SHP77 (cell line): ENCODE measurements around the gene TLNRD1.

Experiments
- DNase-seq, 2 experiments: peaks; one replicate each; lab custom pipeline; 2025; lab: John Stamatoyannopoulos, UW

The TLNRD1 gene

DNA sequence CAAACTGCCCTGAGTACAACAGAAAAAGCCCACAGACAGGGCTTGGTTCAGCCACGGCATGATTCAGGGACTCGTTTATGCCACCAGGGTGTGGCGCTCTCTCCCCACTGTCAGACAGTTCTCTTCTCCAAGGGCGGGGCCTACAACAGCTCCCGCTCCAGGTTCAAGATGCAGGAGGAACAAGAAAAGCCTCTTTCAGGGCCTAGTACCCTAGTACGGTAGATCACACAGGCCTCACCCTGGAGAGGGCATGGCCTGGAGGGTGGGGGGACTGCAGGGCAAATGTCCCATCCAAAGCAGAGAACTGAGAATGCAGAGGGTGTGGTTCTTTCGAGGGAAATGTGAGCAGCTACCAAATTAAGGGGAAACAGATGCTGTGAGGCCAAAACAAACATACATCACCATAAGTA, 23.1 kb upstream of the TLNRD1 start:
- peak; percentile 51 to 68 for DNase-seq

DNA sequence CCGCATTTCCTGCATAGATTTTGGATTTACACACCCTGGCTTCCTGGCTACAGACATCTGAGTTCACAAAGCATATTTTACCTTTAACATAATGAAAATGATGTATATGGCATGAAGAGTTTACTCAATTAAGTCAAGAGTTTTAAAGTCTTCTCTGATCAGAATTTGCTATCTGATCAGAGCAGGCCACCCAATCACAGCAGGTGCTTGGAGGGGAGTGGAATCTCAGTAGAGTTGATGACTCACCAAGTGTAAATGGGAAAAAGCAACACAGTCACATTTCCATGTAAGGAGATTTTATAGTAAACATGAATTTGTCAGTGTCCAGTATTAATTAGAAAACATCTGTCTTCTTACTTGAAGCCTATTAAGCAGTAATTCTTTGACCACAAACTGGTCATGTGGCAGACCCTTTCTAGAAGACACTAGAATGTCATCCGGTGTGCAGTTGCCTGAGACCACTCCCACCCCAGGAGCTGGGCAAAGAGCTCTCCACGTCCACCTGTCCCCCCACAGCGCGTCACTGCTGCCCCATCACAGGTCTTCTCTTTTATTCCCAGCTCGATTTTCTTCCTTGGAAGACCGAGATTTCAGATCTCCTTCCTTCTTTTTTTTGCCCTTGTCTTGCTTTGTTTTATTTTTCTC, 21.9 kb upstream of the TLNRD1 start:
- DNase-seq: no peak

DNA sequence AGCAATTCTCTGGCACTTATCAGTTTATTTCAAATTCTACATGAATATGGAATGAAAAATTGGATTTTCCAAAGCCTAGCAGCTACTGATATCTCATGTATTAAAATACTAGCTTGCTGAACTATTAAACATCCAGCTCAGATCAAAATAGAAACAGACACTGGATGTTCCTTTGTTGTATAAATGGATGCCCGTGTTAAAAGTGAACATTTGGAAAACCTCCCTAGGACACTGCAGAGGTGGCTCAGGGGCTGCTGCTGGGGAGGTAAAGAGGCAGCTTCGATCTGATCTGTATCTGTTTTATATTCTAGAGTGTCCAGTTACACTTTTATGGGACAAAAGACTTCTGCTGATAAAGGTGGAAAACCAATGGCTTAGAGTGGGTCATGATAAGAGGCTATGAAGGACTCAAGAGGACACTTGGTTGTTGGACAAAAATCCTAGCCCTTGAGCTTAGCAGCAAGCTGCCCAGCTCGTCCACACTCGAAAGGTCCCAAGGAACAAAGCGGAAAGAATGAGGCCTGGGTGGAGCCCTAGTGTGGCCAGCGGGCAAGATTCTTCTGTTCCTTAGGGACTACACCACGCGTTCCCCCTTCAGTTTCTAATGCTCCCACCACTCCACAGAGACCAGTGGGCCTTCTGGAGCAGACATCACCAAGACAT, 21.1 kb upstream of the TLNRD1 start:
- no peak for DNase-seq

DNA sequence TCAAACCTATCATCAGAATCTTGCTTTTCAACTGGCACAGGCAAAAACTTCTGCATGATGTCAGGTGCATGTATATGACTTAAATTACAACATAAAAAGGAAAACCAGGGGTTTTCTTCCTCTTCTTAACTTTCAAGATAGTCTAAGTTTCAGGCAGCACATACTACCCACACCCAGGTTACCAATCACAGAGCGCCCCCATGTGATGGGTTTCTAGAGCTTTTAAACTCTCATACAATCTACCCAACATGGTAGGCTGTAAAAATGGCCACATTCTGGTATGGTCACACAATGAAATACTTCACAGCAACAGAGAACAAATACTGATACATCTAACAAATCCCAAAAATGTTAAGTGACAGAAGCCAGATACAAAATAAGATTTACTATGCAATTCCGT, 18.5 kb upstream of the TLNRD1 start:
- DNase-seq: no peak

DNA sequence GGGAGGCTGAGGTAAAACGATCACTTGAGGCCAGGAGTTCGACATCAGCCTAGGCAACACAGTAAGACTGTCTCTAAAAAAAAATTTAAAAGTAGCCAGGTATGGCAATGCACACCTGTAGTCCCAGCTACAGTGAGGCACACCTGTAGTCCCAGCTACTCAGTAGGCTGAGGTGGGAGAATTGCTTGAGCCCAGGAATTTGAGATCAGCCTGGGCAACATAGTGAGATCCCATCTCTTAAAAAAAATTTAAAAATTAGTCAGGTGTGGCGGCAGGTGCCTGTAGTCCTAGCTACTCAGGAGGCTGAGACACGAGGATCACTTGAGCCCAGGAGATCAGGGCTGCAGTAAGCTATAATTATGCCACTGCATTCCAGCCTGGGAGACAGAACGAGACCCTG, 17.9 kb upstream of the TLNRD1 start:
- no peak for DNase-seq

DNA sequence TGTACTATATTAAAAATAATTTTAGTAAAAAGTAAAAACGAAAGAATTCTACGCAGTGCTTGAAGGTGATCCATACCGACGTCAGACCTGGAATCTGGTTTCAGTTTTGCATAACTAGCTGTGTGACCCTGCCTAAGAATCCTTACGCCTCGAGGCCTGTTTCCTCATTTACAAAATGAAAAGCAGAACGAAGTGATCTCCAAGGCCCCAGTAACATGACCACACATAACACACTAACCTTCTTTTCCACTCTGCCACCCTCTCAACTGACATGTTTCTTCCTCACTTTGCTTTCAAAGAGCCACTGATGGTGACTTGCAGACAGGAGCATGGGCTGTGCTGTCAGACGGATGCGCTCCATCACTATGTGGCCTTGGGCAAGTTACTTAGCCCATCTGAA, 15.9 kb upstream of the TLNRD1 start:
- no peak for DNase-seq

DNA sequence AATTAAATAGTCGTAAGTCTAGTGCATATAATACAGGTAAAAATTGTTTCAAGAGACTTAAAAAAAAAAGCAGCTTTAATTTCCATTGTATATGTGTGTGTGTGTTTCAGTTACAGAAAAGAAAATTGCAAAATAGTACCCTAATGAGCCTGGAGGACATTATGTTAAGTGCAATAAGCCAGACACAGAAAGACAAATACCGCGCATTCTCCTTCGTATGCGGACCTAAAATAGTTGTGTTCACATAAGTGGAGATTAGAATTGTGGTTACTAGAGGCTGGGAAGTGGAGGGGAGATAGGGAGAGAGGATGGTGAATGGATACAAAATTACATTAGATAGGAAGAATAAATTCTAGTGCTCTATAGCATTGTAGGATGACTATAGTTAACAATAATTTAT, 14.7 kb upstream of the TLNRD1 start:
- DNase-seq: no peak

DNA sequence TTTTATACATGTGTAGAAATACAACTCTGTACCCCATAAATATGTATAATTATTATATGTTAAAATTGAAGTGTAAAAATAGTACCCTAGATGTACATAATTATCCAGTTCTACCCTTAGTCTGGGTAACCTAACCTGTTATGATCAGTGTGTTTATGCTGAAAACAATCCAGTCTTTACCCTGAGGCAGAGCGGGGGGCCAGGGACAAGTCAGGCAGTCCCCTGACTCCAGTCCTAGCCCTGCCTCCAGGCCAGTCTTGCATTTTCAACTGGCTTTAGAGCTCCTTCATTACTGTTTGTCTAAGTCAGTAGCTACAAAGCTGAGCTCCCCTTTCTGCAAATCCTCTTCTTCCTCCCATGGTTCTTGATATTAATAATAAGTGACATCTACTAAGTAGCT, 14.2 kb upstream of the TLNRD1 start:
- no peak for DNase-seq

DNA sequence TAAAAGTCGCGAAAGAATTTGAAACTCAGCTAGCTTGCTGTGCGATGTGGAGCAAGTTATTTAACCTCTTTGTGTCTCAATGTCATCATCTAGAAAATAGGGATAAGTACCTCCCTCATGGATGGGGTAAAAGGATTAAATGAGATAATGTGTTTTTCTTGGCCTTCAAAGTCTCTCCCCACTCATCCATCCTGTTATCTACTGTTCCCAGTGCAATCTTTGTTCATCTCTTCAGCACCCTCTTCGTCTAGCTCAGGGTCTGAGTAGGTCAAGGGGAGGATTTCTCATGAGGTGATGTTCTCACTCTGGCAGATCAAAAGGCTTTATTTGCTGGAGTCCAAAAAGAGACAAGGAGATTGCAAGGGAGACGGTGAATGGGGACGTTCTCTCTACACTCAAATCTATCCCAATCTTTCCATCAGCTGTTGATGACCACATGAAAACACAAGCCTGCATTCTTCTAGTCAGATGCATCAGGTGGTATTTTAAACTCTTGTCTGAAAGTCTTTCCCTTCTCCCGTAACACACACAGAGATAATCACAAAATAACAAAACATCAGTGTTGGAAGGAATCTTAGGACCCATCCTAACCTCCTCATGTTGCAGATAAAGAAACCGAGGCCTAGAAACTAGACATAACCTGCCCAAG, 12.5 kb upstream of the TLNRD1 start:
- no peak for DNase-seq

DNA sequence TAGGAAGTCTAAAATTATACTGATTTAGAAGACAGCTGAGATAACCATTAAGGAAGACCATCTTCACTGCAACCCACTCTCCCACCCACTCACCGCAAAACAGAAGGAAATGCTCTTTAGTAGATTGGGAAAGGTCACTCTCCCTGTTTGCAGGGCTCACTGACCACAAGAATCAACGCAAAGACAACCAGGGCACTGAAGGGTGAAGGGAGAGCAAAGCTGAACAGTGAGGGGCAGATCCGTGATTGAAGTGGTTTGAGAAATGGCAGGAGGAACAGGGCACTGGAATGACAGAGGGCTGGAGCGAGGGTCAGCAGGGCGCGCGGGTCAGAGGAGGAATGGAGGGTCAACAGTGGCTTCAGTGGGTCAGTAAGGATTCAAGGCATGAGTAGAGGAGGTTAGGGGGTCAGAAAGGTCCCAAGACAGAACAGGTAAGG, 11.6 kb upstream of the TLNRD1 start:
- DNase-seq: no peak

DNA sequence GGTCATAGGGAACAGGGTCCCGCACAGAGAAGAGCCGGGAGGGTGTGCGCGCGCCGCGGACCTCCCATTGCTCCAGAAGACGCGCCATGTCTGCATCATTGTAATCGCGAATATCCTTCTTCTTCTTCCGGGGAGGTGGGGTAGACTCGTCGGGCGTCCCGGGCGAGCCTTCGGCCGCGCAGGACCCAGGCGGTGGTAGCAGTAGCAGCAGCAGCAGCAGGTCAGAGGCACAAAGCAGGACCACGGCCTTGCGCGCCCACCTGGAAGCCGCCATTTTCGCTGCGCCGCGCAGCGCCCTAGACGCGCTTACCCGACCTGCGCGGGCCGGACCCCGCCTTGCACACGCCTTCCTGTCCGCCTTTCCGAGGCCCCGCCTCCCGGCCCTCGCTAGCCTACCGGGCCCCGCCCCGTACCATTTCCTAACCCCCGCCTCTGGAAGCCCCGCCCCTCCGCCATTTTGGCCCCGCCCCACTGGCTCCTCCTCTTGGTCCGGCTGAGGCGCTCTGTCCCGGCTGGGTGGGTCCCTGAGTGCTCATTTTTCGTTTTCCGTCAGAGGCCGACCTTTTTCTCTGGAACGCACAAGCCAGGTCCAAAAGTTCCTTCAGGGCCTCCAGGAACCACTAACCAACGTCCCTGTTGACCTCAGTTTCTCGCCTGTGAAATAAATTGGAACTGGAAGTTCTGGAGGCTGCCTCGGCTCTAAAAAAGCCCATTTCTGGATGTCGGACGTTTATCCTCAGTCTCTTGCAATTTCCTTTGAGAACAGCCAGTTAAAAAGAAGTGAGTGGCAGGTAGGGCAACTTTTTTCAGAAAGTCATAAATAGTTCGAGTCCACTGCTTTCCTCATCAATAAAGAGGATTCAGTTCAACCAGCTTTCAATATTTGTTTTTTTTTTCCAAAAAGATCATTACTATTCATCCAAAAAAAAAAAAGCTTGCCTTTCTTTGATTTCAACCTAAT, 10.9 kb upstream of the TLNRD1 start, which contains the start of gene MESD:
TSS of gene MESD (minus strand) at position 302 of the 961 bp plus-strand sequence. CDS start at position 274, 28 bp downstream.
- DNase-seq: peak; percentile 89 to 90

DNA sequence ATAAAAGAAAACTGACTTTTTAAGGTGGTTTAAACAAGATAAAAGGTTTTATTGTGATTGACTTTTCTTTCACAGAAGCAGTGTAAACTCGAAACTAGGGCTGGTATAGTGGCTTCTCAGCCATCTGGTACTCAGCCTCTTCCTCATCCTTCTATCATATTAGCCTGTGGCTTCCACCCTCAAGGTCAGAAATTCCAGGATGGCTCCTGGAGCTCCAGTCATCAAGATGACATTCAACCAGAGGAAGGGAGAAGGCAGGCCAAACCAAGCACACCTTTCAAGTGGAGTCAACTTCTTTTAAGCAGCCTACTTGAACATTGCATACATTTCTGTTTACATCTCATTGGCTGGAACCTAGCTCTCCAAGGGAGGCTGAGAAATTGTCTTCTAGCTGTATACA, 9.8 kb upstream of the TLNRD1 start:
- no peak for DNase-seq

DNA sequence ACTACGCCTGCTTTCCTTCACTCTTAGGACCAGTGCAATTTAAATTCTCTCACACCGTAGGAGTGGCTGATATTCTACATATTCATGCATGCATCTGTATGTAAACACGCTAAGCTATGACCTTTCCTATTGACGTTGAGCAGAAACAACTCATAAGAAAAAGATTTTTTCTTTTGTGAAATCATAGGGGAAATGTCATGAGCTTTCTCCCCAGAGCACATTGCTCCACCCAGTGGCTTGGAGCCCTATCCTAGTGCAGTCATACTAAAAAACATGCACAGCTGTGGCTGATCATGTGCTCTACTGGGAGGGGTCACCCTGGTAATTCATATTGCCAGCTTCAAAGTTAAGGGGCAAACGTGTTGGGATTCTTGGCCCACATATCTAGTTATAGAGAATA, 9.3 kb upstream of the TLNRD1 start:
- DNase-seq: no peak

DNA sequence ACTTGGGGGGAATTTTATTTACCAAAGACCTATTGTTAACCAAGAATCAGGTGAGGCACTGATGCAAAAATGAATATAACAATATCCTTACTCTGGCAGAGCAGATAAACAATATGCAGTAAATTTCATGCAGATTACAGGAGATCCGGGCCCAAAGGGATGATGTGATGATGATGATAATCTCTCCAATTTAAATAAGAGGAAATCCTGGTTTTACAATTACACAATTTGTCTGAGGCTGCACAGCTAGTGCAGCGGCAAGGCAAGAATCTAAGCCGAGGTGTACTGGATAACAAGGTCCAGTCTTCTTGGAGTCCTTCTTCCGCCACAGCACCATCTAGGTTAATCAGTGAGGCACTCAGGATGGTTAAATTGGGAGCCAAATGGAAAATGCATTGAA, 8.7 kb upstream of the TLNRD1 start:
- DNase-seq: no peak

DNA sequence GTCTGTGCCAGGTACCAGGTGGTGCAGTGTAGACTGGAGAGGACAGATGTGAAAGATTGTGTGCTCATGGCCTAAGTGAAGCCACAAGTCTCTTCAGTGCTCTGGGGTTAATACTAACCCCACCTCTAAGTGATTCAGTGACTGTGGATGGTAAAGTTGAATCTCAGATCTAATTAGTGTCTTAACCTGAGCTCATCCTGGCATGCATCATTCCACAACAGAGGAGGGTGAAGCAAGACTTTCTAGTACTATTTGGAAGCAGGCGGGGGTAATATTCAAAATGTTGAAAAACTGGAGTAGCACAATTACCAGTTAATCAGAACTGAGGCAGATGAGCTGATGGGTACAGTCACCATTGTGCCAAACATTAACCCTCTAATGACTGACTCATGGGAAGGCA, 8.3 kb upstream of the TLNRD1 start:
- no peak for DNase-seq

DNA sequence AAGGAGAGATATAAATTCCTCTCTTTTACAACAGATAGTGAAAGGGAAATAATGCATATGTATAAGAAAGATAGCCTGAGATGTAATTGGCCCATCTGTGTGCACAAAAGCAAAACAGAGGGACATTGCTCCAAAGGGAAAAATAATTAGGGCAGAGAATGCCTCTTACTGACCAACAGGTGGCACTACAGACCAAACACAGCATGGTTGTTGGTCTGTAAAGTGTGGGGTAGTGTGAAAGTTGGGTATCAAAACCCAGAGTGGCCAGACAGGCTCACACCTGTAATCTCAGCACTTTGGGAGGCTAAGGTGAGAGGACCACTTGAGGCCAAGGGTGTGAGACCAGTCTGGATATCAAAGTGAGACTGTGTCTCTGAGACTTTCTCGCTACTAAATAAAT, 4.5 kb upstream of the TLNRD1 start:
- DNase-seq: peak; percentile 22 to 39

DNA sequence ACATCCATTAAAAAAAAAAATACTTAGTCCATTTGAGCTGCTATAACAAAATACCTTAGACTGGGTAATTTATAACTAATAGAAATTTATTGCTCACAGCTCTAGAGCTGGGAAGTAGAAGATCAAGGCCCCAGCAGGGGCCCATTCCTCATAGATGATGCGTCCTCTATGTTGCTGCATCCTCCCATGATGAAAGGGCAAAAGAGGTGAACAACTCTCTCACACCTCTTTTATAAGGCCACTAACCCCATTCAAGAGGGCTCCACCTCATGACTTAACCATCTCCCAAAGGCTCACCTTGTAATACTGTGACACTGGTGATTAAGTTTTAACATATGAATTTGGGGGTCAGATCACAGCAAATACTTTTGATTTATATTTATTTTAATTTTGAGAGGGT, 3.0 kb upstream of the TLNRD1 start:
- no peak for DNase-seq

DNA sequence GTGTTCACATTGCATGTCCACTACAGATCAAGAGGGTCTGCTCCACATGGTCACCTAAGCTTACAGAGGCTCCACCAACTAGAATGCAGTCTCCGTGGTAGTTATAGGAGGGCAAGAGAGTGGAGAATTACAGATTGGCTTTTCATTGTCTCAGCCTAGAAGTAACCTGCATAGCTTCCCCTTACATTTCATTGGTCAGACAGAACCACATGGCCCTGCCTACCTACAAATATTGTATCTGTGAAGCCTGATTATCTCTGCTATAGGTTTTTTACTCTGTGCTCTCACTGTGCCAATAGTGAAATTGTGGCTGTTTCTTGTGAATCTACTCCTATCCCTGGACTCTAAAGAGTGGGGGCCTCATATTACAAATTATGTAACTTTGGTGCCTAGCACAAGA, 2.5 kb upstream of the TLNRD1 start:
- DNase-seq: no peak

DNA sequence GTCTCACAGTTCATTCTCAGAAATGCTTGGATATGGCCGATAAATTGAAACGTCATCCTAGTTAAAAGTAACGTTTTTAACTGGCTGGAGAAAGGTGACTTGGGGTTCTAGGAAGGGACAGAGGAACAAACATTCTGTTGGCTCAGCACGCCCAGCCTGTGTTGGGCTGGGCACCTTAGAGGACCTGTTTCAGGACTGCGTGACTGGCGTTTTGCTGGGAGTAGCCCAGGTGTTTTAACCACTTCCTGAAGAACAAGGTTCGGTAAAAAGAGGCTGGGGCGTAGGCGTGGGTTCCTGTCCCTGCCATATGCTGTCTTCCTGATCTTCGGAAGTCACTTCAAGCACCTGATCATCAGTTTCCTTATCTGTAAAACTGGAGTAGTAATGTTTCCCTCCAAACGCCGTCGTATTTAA, 1.1 kb upstream of the TLNRD1 start:
- no peak for DNase-seq

DNA sequence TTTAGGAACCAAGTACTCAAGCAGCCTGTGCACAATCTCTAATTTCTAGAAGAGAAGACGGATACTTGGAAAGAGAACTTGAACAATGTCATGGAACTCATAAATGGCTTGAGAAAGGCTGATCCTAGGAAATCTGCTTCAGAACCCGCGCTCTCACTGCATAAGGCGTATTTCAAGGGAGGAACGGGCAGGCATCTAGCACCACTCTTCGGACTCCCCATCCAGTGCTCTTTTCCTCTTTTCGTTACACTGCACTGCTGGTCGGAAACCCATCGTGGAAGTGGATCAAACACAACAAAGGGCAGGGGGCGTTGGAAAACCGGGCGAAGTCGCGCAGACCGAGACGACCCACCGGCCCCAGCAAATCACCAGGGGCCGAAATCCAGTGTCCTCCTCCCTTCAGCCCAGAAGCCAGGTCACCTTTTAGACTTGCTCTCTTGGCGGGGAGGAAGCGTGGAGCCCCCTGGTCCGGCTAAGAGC, 539 bp upstream of the TLNRD1 start:
- no peak for DNase-seq

DNA sequence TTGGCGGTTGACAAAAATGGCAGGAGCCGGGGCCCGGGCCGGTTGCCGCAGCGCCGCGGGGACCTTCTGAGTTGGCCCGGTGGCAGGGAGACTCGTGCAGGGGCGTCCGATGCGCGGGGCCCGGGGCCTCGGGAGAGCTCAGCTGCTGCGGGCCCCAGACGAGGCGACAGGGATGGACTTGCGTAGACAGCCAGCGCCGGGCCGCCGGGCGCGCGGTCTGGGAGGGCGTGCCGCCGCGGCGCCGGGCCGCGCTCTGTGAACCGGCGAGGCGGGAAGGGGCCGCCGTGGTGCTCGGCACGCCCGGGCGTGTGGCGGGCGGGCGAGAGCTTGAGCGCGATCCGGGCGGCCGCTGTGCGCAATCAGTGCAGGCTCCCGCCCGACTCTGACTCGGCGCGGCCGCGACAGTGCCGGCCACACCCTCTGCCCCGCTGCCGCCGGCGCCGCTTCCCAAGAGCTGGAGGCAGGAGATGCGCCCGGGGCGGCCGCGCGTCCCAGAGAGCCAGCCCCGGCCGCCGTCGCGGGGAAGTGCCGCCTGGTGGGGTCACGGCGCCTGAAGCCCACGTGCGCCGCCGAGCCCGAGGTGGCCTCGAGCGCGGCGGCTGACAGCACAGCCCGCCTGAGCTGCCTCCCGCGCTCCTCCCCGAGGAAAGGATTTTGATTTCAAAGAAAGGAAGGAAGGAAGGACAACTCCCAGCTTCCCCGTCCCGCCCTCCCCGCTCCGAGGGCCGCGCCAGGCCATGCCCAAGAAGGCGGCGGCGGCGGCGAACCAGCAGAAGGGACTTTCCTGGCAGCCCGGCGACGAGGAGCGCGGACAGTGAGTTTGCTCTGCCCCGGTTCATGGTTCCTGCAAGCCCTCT, 657 bp downstream of the TLNRD1 start:
- peak; percentile 8 to 32 for DNase-seq
